TTC549 (cell line): ENCODE results near the gene PEX16.

Experiments
- FAIRE-seq: peaks from 2 replicates; lab custom pipeline; 2012; peaks lifted over from hg19 to GRCh38; lab: Jason Lieb, UNC

The PEX16 gene

GRCh38 chr11:45897556-45897955 is 20.1 kb downstream of the PEX16 start:
- FAIRE-seq = no peak

- no peak for FAIRE-seq
Measured at GRCh38 chr11:45896422-45896984, 21.2 kb downstream of the PEX16 start.

GRCh38 chr11:45895553-45896259 is 22.0 kb downstream of the PEX16 start:
- no peak for FAIRE-seq

GRCh38 chr11:45894555-45895247 is 23.0 kb downstream of the PEX16 start:
- no peak for FAIRE-seq

GRCh38 chr11:45892856-45893255 is 24.8 kb downstream of the PEX16 start:
- FAIRE-seq = no peak

- FAIRE-seq = no peak
Measured at GRCh38 chr11:45890886-45891550, 26.7 kb downstream of the PEX16 start.

GRCh38 chr11:45889966-45890365 is 27.7 kb downstream of the PEX16 start:
- no peak for FAIRE-seq

GRCh38 chr11:45889555-45889954 is 28.1 kb downstream of the PEX16 start:
- no peak for FAIRE-seq

GRCh38 chr11:45887587-45887986 is 30.1 kb downstream of the PEX16 start:
- no peak for FAIRE-seq

GRCh38 chr11:45886816-45887520 is 30.7 kb downstream of the PEX16 start:
- no peak for FAIRE-seq

- FAIRE-seq = no peak
Measured at GRCh38 chr11:45885921-45886721, 31.6 kb downstream of the PEX16 start.

GRCh38 chr11:45885274-45885920 is 32.3 kb downstream of the PEX16 start, which contains the start of gene MAPK8IP1:
MAPK8IP1 (plus strand) TSS chr11:45885651; CDS start chr11:45885821, 170 bp downstream.
- no peak for FAIRE-seq

GRCh38 chr11:45884596-45885185 is 33.0 kb downstream of the PEX16 start:
- FAIRE-seq = no peak

GRCh38 chr11:45881708-45882368 is 35.8 kb downstream of the PEX16 start:
- FAIRE-seq = no peak

- no peak for FAIRE-seq
Measured at GRCh38 chr11:45880772-45881570, 36.7 kb downstream of the PEX16 start.

GRCh38 chr11:45879803-45880686 is 37.6 kb downstream of the PEX16 start:
- no peak for FAIRE-seq

GRCh38 chr11:45877845-45878244 is 39.8 kb downstream of the PEX16 start:
- no peak for FAIRE-seq

- FAIRE-seq = no peak
Measured at GRCh38 chr11:45877221-45877620, 40.5 kb downstream of the PEX16 start.
